Choroid plexus epithelial cell (primary cell): ENCODE results near the gene DNAH2.

Experiments
- DNase-seq: peaks from one replicate; pipeline ENCODE4 v3.0.0-alpha.2; 2010; ENCODE audit warnings: low read depth
- H3K4me3 ChIP-seq: 2 replicates; pipeline ENCODE4 v1.5.1; 2011; ENCODE audit warnings: low read depth, mild to moderate bottlenecking, control low read depth, low read length, moderate library complexity
- TF ChIP-seq, protein P1 (sequence below): conservative IDR thresholded peaks from 2 replicates; pipeline ENCODE4 v1.5.1; 2011; ENCODE audit warnings: low read depth, mild to moderate bottlenecking, control low read depth, inconsistent platforms, low read length, moderate library complexity

Gene DNAH2

DNA sequence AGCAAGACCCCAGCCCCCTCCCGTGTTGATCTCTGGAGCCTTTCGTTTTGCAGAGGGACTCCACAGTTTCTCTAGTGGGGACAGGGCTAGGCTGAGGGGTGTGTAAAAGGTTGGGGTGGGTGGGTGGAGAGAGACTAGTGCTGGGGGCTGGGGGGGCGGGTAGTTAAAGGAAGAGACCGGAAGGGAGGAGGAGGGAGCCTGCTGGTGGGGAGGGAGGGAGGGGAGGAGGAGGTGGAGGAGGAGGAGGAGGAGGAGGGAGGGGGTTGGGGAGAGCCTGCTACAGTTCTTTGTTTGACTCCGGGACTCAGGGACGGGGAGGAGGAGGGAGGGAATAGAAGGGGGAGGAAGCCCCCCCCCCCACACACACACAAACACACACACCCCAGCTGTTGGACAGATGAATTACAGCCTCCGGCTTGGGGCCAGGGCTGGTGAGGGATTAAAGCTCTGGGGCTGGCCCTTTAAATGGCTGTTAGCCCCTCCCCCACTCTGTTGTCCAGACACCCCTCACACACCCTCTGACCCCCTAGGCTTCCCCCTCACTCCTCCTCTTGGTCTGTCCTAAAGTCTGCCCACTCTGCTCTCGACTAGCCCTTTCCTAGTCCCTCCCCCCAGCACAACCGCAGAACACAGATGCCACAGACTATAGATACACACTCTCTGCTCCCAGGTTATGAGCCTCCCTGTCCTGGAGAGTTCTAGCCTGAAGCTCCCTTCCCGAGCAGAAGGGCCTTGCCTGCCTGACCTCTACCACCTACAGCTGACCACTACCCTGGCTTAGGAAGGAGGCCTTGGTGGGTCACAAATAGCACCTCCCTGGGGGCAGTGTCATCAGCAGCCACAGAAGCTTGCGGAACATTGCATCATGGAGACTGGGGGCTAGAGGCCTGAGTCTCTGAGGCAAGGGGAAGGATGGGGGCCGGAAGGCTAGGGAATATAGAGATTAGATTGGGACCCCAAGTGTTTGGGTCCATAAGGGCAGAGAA, 120.8 kb downstream of the DNAH2 start:
- peak; percentile 79 for DNase-seq
- peak overlapping the region; percentile 53 for H3K4me3 ChIP-seq
- TF ChIP-seq, protein P1, sequence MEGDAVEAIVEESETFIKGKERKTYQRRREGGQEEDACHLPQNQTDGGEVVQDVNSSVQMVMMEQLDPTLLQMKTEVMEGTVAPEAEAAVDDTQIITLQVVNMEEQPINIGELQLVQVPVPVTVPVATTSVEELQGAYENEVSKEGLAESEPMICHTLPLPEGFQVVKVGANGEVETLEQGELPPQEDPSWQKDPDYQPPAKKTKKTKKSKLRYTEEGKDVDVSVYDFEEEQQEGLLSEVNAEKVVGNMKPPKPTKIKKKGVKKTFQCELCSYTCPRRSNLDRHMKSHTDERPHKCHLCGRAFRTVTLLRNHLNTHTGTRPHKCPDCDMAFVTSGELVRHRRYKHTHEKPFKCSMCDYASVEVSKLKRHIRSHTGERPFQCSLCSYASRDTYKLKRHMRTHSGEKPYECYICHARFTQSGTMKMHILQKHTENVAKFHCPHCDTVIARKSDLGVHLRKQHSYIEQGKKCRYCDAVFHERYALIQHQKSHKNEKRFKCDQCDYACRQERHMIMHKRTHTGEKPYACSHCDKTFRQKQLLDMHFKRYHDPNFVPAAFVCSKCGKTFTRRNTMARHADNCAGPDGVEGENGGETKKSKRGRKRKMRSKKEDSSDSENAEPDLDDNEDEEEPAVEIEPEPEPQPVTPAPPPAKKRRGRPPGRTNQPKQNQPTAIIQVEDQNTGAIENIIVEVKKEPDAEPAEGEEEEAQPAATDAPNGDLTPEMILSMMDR: peak; percentile 2

DNA sequence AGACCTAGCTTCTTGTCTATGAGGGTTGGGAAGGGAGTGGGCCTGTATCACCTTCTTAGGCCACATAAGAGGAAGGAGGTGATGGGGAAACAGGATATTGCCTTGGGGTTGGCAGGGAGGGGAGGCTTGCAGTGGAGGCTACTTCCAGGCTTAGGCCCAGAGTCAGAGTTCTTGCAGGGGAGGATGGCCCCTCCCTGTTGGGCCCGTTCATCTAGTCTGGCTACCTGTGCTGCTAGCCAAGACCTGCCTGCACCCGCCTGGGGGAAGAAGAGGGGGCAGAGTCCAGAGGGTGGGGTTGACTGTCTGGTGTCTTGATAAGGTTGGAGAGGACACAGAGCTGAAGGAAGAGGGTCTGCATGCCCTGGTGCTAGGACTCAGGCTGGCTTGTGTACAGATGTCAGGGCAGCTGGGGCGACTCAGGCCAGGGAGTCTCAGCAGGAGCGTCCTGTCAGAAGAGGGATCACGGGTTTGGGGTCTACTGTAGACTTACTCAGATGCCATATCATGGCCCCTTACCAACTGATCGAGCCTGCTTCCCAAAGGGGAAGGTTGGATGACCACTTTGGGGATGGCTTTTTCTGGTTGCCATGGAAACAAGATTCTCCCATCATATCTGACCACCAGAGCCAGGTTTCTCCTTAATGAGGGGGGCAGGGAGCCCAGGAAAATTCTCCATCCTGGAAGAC, 121.8 kb downstream of the DNAH2 start:
- no peak for DNase-seq
- TF ChIP-seq, protein P1: no peak
- peak overlapping the region; percentile 53 for H3K4me3 ChIP-seq

GRCh38 chr17:7839876-7840261, 122.3 kb downstream of the DNAH2 start:
- no peak overlapping the region for H3K4me3 ChIP-seq
- TF ChIP-seq, protein P1: no peak
- DNase-seq: peak; percentile 70

- TF ChIP-seq, protein P1: no peak
- no peak for DNase-seq
- H3K4me3 ChIP-seq: no peak overlapping the region
These were observed 122.9 kb downstream of the DNAH2 start for GRCh38 chr17:7840441-7840840.

- TF ChIP-seq, protein P1: no peak
- DNase-seq: no peak
- H3K4me3 ChIP-seq: no peak overlapping the region
These were observed 123.3 kb downstream of the DNAH2 start for GRCh38 chr17:7840875-7841274.

DNA sequence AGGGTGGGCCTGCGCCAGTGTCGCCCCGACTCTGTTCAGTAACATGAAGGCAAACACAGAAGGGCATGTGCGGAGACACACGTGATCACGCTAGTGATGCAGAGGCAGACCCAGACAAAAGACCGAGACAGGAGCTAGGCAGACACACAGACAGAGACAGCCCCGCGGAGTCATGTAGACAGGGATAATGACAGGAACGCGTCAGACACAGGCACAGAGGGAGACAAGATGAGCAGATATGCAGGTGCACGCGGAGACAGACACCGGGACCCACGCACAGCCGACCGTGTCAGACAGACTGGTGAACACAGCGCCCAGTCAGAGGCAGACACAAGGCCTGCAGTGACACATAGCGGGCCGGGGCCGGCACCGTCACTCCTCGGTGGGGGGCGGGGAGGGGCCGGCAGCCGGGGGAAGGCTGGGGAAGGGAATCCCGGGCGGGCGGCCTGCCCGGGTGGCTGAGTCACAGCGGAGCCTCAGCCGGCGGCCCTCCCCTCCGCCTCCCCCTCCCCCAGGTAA, 123.9 kb downstream of the DNAH2 start:
- DNase-seq: peak; percentile 92
- TF ChIP-seq, protein P1: no peak
- peak overlapping the region; percentile 81 for H3K4me3 ChIP-seq
